Fibroblast of lung (primary cell): Measurements from ENCODE around the gene NRIP3.

Experiments
- EZH2 ChIP-seq: IDR thresholded peaks from 2 replicates; pipeline ENCODE4 v1.5.1; 2012; ENCODE audit warnings: low read length, control low read depth, mild to moderate bottlenecking; ENCODE audit errors: missing control alignments
- TF ChIP-seq, protein P1 (sequence below), 2 donors: IDR thresholded peaks in 1 of 2; conservative IDR thresholded peaks in 1 of 2; 1 replicate in 1 of 2; 2 replicates in 1 of 2; pipeline ENCODE4 v1.5.1; 2011 to 2012; ENCODE audit warnings: low read length in 2 of 2, control low read depth in 1 of 2, inconsistent platforms in 1 of 2, low read depth in 1 of 2, mild to moderate bottlenecking in 1 of 2

DNA sequence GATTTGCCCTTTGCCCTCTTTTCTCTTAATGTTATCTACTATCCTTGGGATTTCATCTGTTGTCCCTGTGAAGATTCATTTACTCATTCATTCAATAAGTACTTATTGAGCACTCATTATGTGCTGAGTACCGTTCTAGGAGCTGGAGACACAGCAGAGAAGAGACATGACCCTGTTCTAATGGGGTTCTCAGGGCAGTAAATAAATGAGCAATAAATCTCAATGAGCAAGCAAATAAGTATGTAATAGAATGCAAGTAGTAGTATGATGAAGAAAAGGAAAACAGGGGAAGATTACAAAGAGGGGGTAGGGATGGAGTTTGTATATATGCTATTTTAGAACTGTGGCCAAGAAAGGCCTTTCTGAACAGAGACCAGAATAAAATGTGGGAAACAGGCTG is 34.2 kb upstream of the NRIP3 start:
- TF ChIP-seq EZH2: no peak
- TF ChIP-seq, protein P1, sequence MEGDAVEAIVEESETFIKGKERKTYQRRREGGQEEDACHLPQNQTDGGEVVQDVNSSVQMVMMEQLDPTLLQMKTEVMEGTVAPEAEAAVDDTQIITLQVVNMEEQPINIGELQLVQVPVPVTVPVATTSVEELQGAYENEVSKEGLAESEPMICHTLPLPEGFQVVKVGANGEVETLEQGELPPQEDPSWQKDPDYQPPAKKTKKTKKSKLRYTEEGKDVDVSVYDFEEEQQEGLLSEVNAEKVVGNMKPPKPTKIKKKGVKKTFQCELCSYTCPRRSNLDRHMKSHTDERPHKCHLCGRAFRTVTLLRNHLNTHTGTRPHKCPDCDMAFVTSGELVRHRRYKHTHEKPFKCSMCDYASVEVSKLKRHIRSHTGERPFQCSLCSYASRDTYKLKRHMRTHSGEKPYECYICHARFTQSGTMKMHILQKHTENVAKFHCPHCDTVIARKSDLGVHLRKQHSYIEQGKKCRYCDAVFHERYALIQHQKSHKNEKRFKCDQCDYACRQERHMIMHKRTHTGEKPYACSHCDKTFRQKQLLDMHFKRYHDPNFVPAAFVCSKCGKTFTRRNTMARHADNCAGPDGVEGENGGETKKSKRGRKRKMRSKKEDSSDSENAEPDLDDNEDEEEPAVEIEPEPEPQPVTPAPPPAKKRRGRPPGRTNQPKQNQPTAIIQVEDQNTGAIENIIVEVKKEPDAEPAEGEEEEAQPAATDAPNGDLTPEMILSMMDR (conservative IDR thresholded peaks at IDR 0.05 in 1 of 2, IDR thresholded peaks at IDR 0.05 in 1 of 2; ENCODE audit: low read depth in 1 of 2, low read length in 2 of 2): no peak
